GM12864 (cell line): ENCODE results near the gene GNG8.

ENCODE experiments used
- DNase-seq: peaks from one replicate; pipeline ENCODE4 v3.0.0-alpha.2; 2011; ENCODE audit warnings: low read depth
- H3K4me3 ChIP-seq: 2 replicates; pipeline ENCODE4 v1.5.1; 2011; ENCODE audit warnings: mild to moderate bottlenecking, low read depth, low read length, control low read depth
- CTCF ChIP-seq: IDR thresholded peaks from 2 replicates; pipeline ENCODE4 v1.5.1; 2011; ENCODE audit warnings: low read depth, mild to moderate bottlenecking, moderate library complexity, low read length, control low read depth, inconsistent platforms; ENCODE audit errors: missing control alignments

The GNG8 gene

GRCh38 chr19:46656541-46656940 lies 20.5 kb upstream of the GNG8 start:
- H3K4me3 ChIP-seq: no peak overlapping the region
- no peak for DNase-seq
- TF ChIP-seq CTCF: no peak

- TF ChIP-seq CTCF: no peak
- H3K4me3 ChIP-seq: no peak overlapping the region
- no peak for DNase-seq
Observed at GRCh38 chr19:46654621-46655152, 18.7 kb upstream of the GNG8 start.

- DNase-seq: no peak
- no peak for TF ChIP-seq CTCF
- H3K4me3 ChIP-seq: no peak overlapping the region
Observed at GRCh38 chr19:46650445-46650844, 14.4 kb upstream of the GNG8 start.

GRCh38 chr19:46648961-46649960 lies 13.3 kb upstream of the GNG8 start:
- H3K4me3 ChIP-seq: no peak overlapping the region
- DNase-seq: no peak
- no peak for TF ChIP-seq CTCF

GRCh38 chr19:46648060-46648960 lies 12.3 kb upstream of the GNG8 start:
- TF ChIP-seq CTCF: no peak
- DNase-seq: no peak
- no peak overlapping the region for H3K4me3 ChIP-seq

- no peak for DNase-seq
- no peak overlapping the region for H3K4me3 ChIP-seq
- no peak for TF ChIP-seq CTCF
Observed at GRCh38 chr19:46646402-46646801, 10.4 kb upstream of the GNG8 start.
